Measurements from ENCODE around the gene ADCY1. TPM values are rescaled to one million over a fixed set of nuclear protein-coding genes. Genes with fewer than 3 reads are reported as not detected.
A peak's percentile ranks its signal among the peaks of the same experiment; 100 is the strongest.

ADCY1 gene
- total RNA-seq, 1 experiment from 2014 or later, result 3.1 TPM

- Histone ChIP-seq H3K27me3 (ENCODE audit: low read length) (no peaks in the 10 kb centered on the region), H3K9me3 (ENCODE audit: low read length) (no peaks in the 10 kb centered on the region), H3K9ac (ENCODE audit: low read length) (no peak overlapping the region), H3K4me1 (ENCODE audit: insufficient read depth, low read length) (no peaks in the 10 kb centered on the region), H4K20me1 (ENCODE audit: low read length) (no peaks in the 10 kb centered on the region), H2AFZ (ENCODE audit: low read length) (no peak overlapping the region), H3K27ac (ENCODE audit: low read length) (no peak overlapping the region), H3K4me2 (ENCODE audit: low read length) (no peak overlapping the region), H3F3A (ENCODE audit: low read length, unreplicated experiment) (no peaks in the 10 kb centered on the region), H3K79me2 (ENCODE audit: low read length) (no peaks in the 10 kb centered on the region), H3K9me2 (replicated peaks; ENCODE audit: low read length) (no peaks in the 10 kb centered on the region), H3K4me3 (ENCODE audit: low read length) (no peak overlapping the region), H3K36me3 (ENCODE audit: low read depth, low read length) (no peaks in the 10 kb centered on the region)
- BruUV-seq (replicated peaks), result no TSS peak
- CTCF ChIA-PET, result no interaction called here
- intact Hi-C loops (cut with micrococcal nuclease), result no loop called here
- ATAC-seq, result no peak
- POLR2A ChIA-PET (ENCODE audit: unreplicated experiment), result no interaction called here
- TF ChIP-seq EZH2 (IDR thresholded peaks at IDR 0.05; ENCODE audit: low read length, unreplicated experiment), result no peak
- no peak for TF ChIP-seq EZH2phosphoT487 (IDR thresholded peaks at IDR 0.05; ENCODE audit: borderline replicate concordance, low read length)
- TF ChIP-seq, protein P1, sequence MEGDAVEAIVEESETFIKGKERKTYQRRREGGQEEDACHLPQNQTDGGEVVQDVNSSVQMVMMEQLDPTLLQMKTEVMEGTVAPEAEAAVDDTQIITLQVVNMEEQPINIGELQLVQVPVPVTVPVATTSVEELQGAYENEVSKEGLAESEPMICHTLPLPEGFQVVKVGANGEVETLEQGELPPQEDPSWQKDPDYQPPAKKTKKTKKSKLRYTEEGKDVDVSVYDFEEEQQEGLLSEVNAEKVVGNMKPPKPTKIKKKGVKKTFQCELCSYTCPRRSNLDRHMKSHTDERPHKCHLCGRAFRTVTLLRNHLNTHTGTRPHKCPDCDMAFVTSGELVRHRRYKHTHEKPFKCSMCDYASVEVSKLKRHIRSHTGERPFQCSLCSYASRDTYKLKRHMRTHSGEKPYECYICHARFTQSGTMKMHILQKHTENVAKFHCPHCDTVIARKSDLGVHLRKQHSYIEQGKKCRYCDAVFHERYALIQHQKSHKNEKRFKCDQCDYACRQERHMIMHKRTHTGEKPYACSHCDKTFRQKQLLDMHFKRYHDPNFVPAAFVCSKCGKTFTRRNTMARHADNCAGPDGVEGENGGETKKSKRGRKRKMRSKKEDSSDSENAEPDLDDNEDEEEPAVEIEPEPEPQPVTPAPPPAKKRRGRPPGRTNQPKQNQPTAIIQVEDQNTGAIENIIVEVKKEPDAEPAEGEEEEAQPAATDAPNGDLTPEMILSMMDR (conservative IDR thresholded peaks at IDR 0.05; ENCODE audit: low read depth, low read length), result no peak
- peak; percentile 1 for DNase-seq
Measured at GRCh38 chr7:45642044-45642443, 67.9 kb downstream of the ADCY1 start.

DNA sequence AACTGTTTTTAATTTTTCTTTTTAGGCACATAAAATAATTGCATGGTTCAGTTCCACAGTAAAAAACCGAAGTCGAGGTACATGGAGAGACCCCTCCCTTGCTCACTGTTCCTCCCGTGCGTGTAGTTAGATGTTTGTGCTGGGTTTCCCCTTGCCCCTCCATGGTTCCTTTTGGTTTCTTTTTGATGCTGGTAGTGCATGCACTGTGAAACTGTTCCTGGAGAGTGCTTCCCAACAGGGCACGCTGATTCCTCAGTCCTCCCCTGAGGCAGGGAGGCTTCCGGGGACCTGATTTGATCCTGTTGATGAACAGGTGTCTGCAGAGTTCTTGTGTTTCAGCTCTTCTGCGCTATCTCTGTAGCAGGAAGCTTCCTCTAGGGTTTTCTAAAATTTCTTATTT lies 69.5 kb downstream of the ADCY1 start:
- TF ChIP-seq EZH2phosphoT487 (IDR thresholded peaks at IDR 0.05; ENCODE audit: borderline replicate concordance, low read length) (no peak), EZH2 (IDR thresholded peaks at IDR 0.05; ENCODE audit: low read length, unreplicated experiment) (no peak)
- TF ChIP-seq, protein P1 (conservative IDR thresholded peaks at IDR 0.05; ENCODE audit: low read depth, low read length), result no peak
- ATAC-seq, result no peak
- H3K27ac ChIP-seq (ENCODE audit: low read length), result no peak overlapping the region
- ChIA-PET CTCF (no interaction called here), POLR2A (ENCODE audit: unreplicated experiment) (no interaction called here)
- no peaks in the 10 kb centered on the region for H3K9me3 ChIP-seq (ENCODE audit: low read length)
- no peaks in the 10 kb centered on the region for H3F3A ChIP-seq (ENCODE audit: low read length, unreplicated experiment)
- no peak overlapping the region for H3K4me2 ChIP-seq (ENCODE audit: low read length)
- no peaks in the 10 kb centered on the region for H3K36me3 ChIP-seq (ENCODE audit: low read depth, low read length)
- no peak overlapping the region for H3K4me3 ChIP-seq (ENCODE audit: low read length)
- H2AFZ ChIP-seq (ENCODE audit: low read length), result no peak overlapping the region
- no peaks in the 10 kb centered on the region for H3K79me2 ChIP-seq (ENCODE audit: low read length)
- DNase-seq, result no peak
- no peaks in the 10 kb centered on the region for H3K27me3 ChIP-seq (ENCODE audit: low read length)
- H3K9me2 ChIP-seq (replicated peaks; ENCODE audit: low read length), result no peaks in the 10 kb centered on the region
- no peaks in the 10 kb centered on the region for H3K4me1 ChIP-seq (ENCODE audit: insufficient read depth, low read length)
- no TSS peak for BruUV-seq (replicated peaks)
- H4K20me1 ChIP-seq (ENCODE audit: low read length), result no peaks in the 10 kb centered on the region
- no peak overlapping the region for H3K9ac ChIP-seq (ENCODE audit: low read length)
- intact Hi-C loops (cut with micrococcal nuclease), result no loop called here

- Histone ChIP-seq H3K4me2 (ENCODE audit: low read length) (no peak overlapping the region), H4K20me1 (ENCODE audit: low read length) (no peaks in the 10 kb centered on the region), H3K36me3 (ENCODE audit: low read depth, low read length) (no peaks in the 10 kb centered on the region), H3K4me3 (ENCODE audit: low read length) (no peak overlapping the region), H3K9me2 (replicated peaks; ENCODE audit: low read length) (no peaks in the 10 kb centered on the region), H3F3A (ENCODE audit: low read length, unreplicated experiment) (no peaks in the 10 kb centered on the region), H3K27me3 (ENCODE audit: low read length) (no peaks in the 10 kb centered on the region), H3K27ac (ENCODE audit: low read length) (no peak overlapping the region), H3K79me2 (ENCODE audit: low read length) (no peaks in the 10 kb centered on the region), H3K9ac (ENCODE audit: low read length) (no peak overlapping the region), H3K9me3 (ENCODE audit: low read length) (no peaks in the 10 kb centered on the region), H3K4me1 (ENCODE audit: insufficient read depth, low read length) (peaks cover 3% of the 10 kb centered on the region; the same call in 1 of the 2 replicates), H2AFZ (ENCODE audit: low read length) (no peak overlapping the region)
- DNase-seq (no peak), ATAC-seq (no peak)
- no TSS peak for BruUV-seq (replicated peaks)
- no peak for TF ChIP-seq EZH2phosphoT487 (IDR thresholded peaks at IDR 0.05; ENCODE audit: borderline replicate concordance, low read length)
- TF ChIP-seq, protein P1 (conservative IDR thresholded peaks at IDR 0.05; ENCODE audit: low read depth, low read length), result no peak
- TF ChIP-seq EZH2 (IDR thresholded peaks at IDR 0.05; ENCODE audit: low read length, unreplicated experiment), result no peak
- CTCF ChIA-PET, result no interaction called here
- POLR2A ChIA-PET (ENCODE audit: unreplicated experiment), result no interaction called here
- intact Hi-C loops (cut with micrococcal nuclease), result no loop called here
Measured at GRCh38 chr7:45644237-45644636, 70.1 kb downstream of the ADCY1 start.

All from PC-3 (cell line).